Measurements from ENCODE around the gene AIF1.

GRCh38 chr6:31621320-31621939, 6.4 kb downstream of the AIF1 start:
- no peak for TF ChIP-seq POLR2AphosphoS5 (IDR thresholded peaks at IDR 0.05; ENCODE audit: low read depth, low read length)
- no peak for TF ChIP-seq POU2F2 (IDR thresholded peaks at IDR 0.05; ENCODE audit: low read depth, low read length)
- TF ChIP-seq TAF1 (IDR thresholded peaks at IDR 0.05; ENCODE audit: low read depth, low read length): no peak
